ENCODE results near the gene TPH1. TPM values are rescaled to one million over a fixed set of nuclear protein-coding genes. Genes with fewer than 3 reads are reported as not detected.

Gene TPH1
- total and polyA plus RNA-seq, 4 experiments from 2014 or later: 1.0 to 1.3 TPM; not detected in 2

GRCh38 chr11:18027475-18027874 is 18.6 kb downstream of the TPH1 start:
- no peak overlapping the region for H3K4me3 ChIP-seq (ENCODE audit: low read length in 2 of 2)
- Mint-ChIP-seq H3K36me3 (no peaks in the 10 kb centered on the region), H3K4me3 (no peak overlapping the region), H3K4me1 (no peaks in the 10 kb centered on the region), H3K27ac (no peak overlapping the region), H3K9me3 (no peaks in the 10 kb centered on the region), H3K27me3 (no peaks in the 10 kb centered on the region)
- no peaks in the 10 kb centered on the region for H3K27me3 ChIP-seq (ENCODE audit: insufficient read depth, low read length)
- no peaks in the 10 kb centered on the region for H3K36me3 ChIP-seq (ENCODE audit: insufficient read depth, low read length)
- H3K4me1 ChIP-seq (ENCODE audit: insufficient read depth, low read length): no peaks in the 10 kb centered on the region
- intact Hi-C loops (cut with micrococcal nuclease): no loop called here
- DNase-seq: no peak
- ChIA-PET CTCF (ENCODE audit: partially characterized antibody) (no interaction called here), POLR2A (ENCODE audit: partially characterized antibody) (no interaction called here)
- H3K9me3 ChIP-seq (ENCODE audit: control insufficient read depth in 1 of 2, low read length in 2 of 2): no peaks in the 10 kb centered on the region
- H3K27ac ChIP-seq (ENCODE audit: low read depth, low read length): no peak overlapping the region

GRCh38 chr11:18022419-18022818 is 23.6 kb downstream of the TPH1 start:
- H3K4me1 Mint-ChIP-seq: no peaks in the 10 kb centered on the region
- Histone ChIP-seq H3K9me3 (ENCODE audit: control insufficient read depth in 1 of 2, low read length in 2 of 2) (no peaks in the 10 kb centered on the region), H3K27me3 (ENCODE audit: insufficient read depth, low read length) (no peaks in the 10 kb centered on the region), H3K4me1 (ENCODE audit: insufficient read depth, low read length) (no peaks in the 10 kb centered on the region), H3K27ac (ENCODE audit: low read depth, low read length) (no peak overlapping the region), H3K4me3 (ENCODE audit: low read length in 2 of 2) (no peak overlapping the region), H3K36me3 (ENCODE audit: insufficient read depth, low read length) (no peaks in the 10 kb centered on the region)
- H3K27me3 Mint-ChIP-seq: no peaks in the 10 kb centered on the region
- intact Hi-C loops (cut with micrococcal nuclease): no loop called here
- CTCF ChIA-PET (ENCODE audit: partially characterized antibody): no interaction called here
- no peak overlapping the region for H3K27ac Mint-ChIP-seq
- no peak for DNase-seq
- no peak overlapping the region for H3K4me3 Mint-ChIP-seq
- no peaks in the 10 kb centered on the region for H3K36me3 Mint-ChIP-seq
- POLR2A ChIA-PET (ENCODE audit: partially characterized antibody): no interaction called here
- H3K9me3 Mint-ChIP-seq: no peaks in the 10 kb centered on the region

GRCh38 chr11:18019650-18020049 is 26.4 kb downstream of the TPH1 start:
- intact Hi-C loops (cut with micrococcal nuclease): loop anchor here (10.0 kb wide), 1 partner anchor 1695 kb away; the partner anchor contains the start of gene NAV2
- CTCF ChIA-PET (ENCODE audit: partially characterized antibody): no interaction called here
- POLR2A ChIA-PET (ENCODE audit: partially characterized antibody): no interaction called here
- no peaks in the 10 kb centered on the region for H3K36me3 Mint-ChIP-seq
- H3K27me3 ChIP-seq (ENCODE audit: insufficient read depth, low read length): no peaks in the 10 kb centered on the region
- no peaks in the 10 kb centered on the region for H3K9me3 Mint-ChIP-seq
- H3K4me1 ChIP-seq (ENCODE audit: insufficient read depth, low read length): peaks cover under 1% of the 10 kb centered on the region
- no peak for DNase-seq
- H3K4me3 ChIP-seq (ENCODE audit: low read length in 2 of 2): no peak overlapping the region
- no peaks in the 10 kb centered on the region for H3K36me3 ChIP-seq (ENCODE audit: insufficient read depth, low read length)
- H3K27ac Mint-ChIP-seq: no peak overlapping the region
- H3K4me1 Mint-ChIP-seq: peaks cover 3 to 5% (median 3%) of the 10 kb centered on the region in 4 donors
- H3K9me3 ChIP-seq (ENCODE audit: control insufficient read depth in 1 of 2, low read length in 2 of 2): no peaks in the 10 kb centered on the region
- H3K27me3 Mint-ChIP-seq: no peaks in the 10 kb centered on the region
- H3K4me3 Mint-ChIP-seq: no peak overlapping the region
- H3K27ac ChIP-seq (ENCODE audit: low read depth, low read length): no peak overlapping the region

- Mint-ChIP-seq H3K36me3 (peaks cover 0 to 12% of the 10 kb centered on the region in 2 donors), H3K4me1 (peaks cover 15 to 28% (median 21%) of the 10 kb centered on the region in 4 donors), H3K4me3 (no peak overlapping the region), H3K27me3 (no peaks in the 10 kb centered on the region), H3K9me3 (peaks cover 0 to 4% (median 0%) of the 10 kb centered on the region in 8 donors), H3K27ac (peak overlapping the region in 1 of 7 donors; percentile 24)
- CTCF ChIA-PET (ENCODE audit: partially characterized antibody): interaction anchor here (0.7 kb wide), 1 partner anchor 37 kb away, joined by 3 read pairs; no protein-coding TSS in a partner anchor
- Histone ChIP-seq H3K9me3 (ENCODE audit: control insufficient read depth in 1 of 2, low read length in 2 of 2) (no peaks in the 10 kb centered on the region), H3K36me3 (ENCODE audit: insufficient read depth, low read length) (no peaks in the 10 kb centered on the region), H3K4me3 (ENCODE audit: low read length in 2 of 2) (no peak overlapping the region), H3K27ac (ENCODE audit: low read depth, low read length) (no peak overlapping the region), H3K27me3 (ENCODE audit: insufficient read depth, low read length) (no peaks in the 10 kb centered on the region), H3K4me1 (ENCODE audit: insufficient read depth, low read length) (peaks cover 16% of the 10 kb centered on the region)
- POLR2A ChIA-PET (ENCODE audit: partially characterized antibody): no interaction called here
- DNase-seq: no peak
- intact Hi-C loops (cut with micrococcal nuclease): loop anchor here (10.0 kb wide), 1 partner anchor 1698 kb away; the partner anchor contains the start of gene NAV2
Observed at GRCh38 chr11:18016789-18017188, 29.3 kb downstream of the TPH1 start.

- POLR2A ChIA-PET (ENCODE audit: partially characterized antibody): interaction anchor here (1.3 to 4.0 kb wide), 4 partner anchors 11 to 381 kb away, joined by 3 to 29 read pairs (median 10); partner anchors contain the start of gene SAAL1
Observed at GRCh38 chr11:18014876-18015275, 31.2 kb downstream of the TPH1 start.

GRCh38 chr11:18013790-18014507 is 32.1 kb downstream of the TPH1 start:
- ChIA-PET CTCF (ENCODE audit: partially characterized antibody) (interaction anchor here (0.9 to 3.2 kb wide), 5 partner anchors 15 to 101 kb away, joined by 3 to 24 read pairs (median 3); partner anchors contain the start of gene SAAL1), POLR2A (ENCODE audit: partially characterized antibody) (interaction anchor here (0.5 to 4.0 kb wide), 18 partner anchors 10 to 1710 kb away, joined by 3 to 29 read pairs (median 4); partner anchors contain the start of genes GTF2H1, HPS5, SAAL1 and TSG101)
- H3K27ac Mint-ChIP-seq: peak overlapping the region; percentile 94 to 100 (median 98)
- Histone ChIP-seq H3K36me3 (ENCODE audit: insufficient read depth, low read length) (no peaks in the 10 kb centered on the region), H3K4me3 (ENCODE audit: low read length in 2 of 2) (peak overlapping the region; percentile 72 to 94), H3K9me3 (ENCODE audit: control insufficient read depth in 1 of 2, low read length in 2 of 2) (no peaks in the 10 kb centered on the region), H3K4me1 (ENCODE audit: insufficient read depth, low read length) (peaks cover 19% of the 10 kb centered on the region), H3K27ac (ENCODE audit: low read depth, low read length) (peak overlapping the region; percentile 73), H3K27me3 (ENCODE audit: insufficient read depth, low read length) (no peaks in the 10 kb centered on the region)
- no peaks in the 10 kb centered on the region for H3K27me3 Mint-ChIP-seq
- peak in 2 of 5 donors; percentile 2 to 39 for DNase-seq
- peaks cover 18 to 41% (median 26%) of the 10 kb centered on the region in 4 donors for H3K4me1 Mint-ChIP-seq
- peaks cover 0 to 12% of the 10 kb centered on the region in 2 donors for H3K36me3 Mint-ChIP-seq
- peaks cover 0 to 6% (median 0%) of the 10 kb centered on the region in 8 donors for H3K9me3 Mint-ChIP-seq
- intact Hi-C loops (cut with micrococcal nuclease): loop anchor here (1.0 to 10.0 kb wide), 6 partner anchors 92 to 1701 kb away; partner anchors contain the start of genes GTF2H1, HPS5, NAV2 and RPS13
- H3K4me3 Mint-ChIP-seq: peak overlapping the region; percentile 93 to 99 (median 96)

More at GRCh38 chr11:18014876-18015275, 31.2 kb downstream of the TPH1 start:
- H3K4me3 Mint-ChIP-seq: peak overlapping the region in 6 of 8 donors; percentile 17 to 96 (median 50)
- intact Hi-C loops (cut with micrococcal nuclease): loop anchor here (5.0 to 10.0 kb wide), 2 partner anchors 938 to 1700 kb away; partner anchors contain the start of genes NAV2 and RPS13
- H3K27ac ChIP-seq (ENCODE audit: low read depth, low read length): no peak overlapping the region
- H3K27ac Mint-ChIP-seq: peak overlapping the region in 6 of 7 donors; percentile 57 to 94 (median 70)
- H3K36me3 ChIP-seq (ENCODE audit: insufficient read depth, low read length): no peaks in the 10 kb centered on the region
- no peaks in the 10 kb centered on the region for H3K9me3 ChIP-seq (ENCODE audit: control insufficient read depth in 1 of 2, low read length in 2 of 2)
- no peak for DNase-seq
- CTCF ChIA-PET (ENCODE audit: partially characterized antibody): interaction anchor here (0.9 to 3.2 kb wide), 4 partner anchors 16 to 101 kb away, joined by 3 to 24 read pairs (median 8); partner anchors contain the start of gene SAAL1
- H3K4me1 ChIP-seq (ENCODE audit: insufficient read depth, low read length): peaks cover 19% of the 10 kb centered on the region
- H3K36me3 Mint-ChIP-seq: peaks cover 0 to 12% of the 10 kb centered on the region in 2 donors
- H3K4me1 Mint-ChIP-seq: peaks cover 18 to 41% (median 26%) of the 10 kb centered on the region in 4 donors
- peaks cover 0 to 6% (median 0%) of the 10 kb centered on the region in 8 donors for H3K9me3 Mint-ChIP-seq
- H3K27me3 ChIP-seq (ENCODE audit: insufficient read depth, low read length): no peaks in the 10 kb centered on the region
- H3K27me3 Mint-ChIP-seq: no peaks in the 10 kb centered on the region
- H3K4me3 ChIP-seq (ENCODE audit: low read length in 2 of 2): no peak overlapping the region

Measured in CD4-positive, alpha-beta memory T cell (primary cell).